ENCODE data around the gene PPIE.

PPIE gene

GRCh38 chr1:39720094-39720999 is 18.3 kb upstream of the PPIE start:
- TF ChIP-seq, protein P1, sequence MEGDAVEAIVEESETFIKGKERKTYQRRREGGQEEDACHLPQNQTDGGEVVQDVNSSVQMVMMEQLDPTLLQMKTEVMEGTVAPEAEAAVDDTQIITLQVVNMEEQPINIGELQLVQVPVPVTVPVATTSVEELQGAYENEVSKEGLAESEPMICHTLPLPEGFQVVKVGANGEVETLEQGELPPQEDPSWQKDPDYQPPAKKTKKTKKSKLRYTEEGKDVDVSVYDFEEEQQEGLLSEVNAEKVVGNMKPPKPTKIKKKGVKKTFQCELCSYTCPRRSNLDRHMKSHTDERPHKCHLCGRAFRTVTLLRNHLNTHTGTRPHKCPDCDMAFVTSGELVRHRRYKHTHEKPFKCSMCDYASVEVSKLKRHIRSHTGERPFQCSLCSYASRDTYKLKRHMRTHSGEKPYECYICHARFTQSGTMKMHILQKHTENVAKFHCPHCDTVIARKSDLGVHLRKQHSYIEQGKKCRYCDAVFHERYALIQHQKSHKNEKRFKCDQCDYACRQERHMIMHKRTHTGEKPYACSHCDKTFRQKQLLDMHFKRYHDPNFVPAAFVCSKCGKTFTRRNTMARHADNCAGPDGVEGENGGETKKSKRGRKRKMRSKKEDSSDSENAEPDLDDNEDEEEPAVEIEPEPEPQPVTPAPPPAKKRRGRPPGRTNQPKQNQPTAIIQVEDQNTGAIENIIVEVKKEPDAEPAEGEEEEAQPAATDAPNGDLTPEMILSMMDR (conservative IDR thresholded peaks at IDR 0.05; ENCODE audit: low read depth, low read length): peak; percentile 53
- DNase-seq (ENCODE audit: low read depth): peak; percentile 82
- no peak overlapping the region for H3K4me3 ChIP-seq (ENCODE audit: low read depth, low read length)

- TF ChIP-seq, protein P1 (conservative IDR thresholded peaks at IDR 0.05; ENCODE audit: low read depth, low read length): no peak
- H3K4me3 ChIP-seq (ENCODE audit: low read depth, low read length): no peak overlapping the region
- DNase-seq (ENCODE audit: low read depth): no peak
Measured at GRCh38 chr1:39721664-39722063, 17.0 kb upstream of the PPIE start.

DNA sequence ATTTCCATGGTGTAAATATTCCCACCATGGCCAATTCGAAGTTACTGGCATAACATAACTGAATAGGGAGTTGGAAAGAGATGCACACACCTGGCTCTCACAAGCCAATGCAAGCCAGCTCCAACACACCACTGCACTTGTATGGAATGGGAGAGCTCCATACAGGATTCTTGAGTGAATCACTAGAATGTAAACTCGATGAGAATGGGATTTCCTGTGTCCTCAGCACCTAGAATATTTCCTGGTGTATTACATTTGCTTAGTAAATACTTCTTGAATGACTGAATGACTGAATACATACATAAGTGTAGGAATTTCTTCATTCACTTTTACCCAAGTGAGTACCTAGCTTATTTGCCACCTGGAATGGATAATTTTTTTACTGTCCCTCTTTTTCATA is 16.2 kb upstream of the PPIE start:
- DNase-seq (ENCODE audit: low read depth): no peak
- H3K4me3 ChIP-seq (ENCODE audit: low read depth, low read length): no peak overlapping the region
- TF ChIP-seq, protein P1 (conservative IDR thresholded peaks at IDR 0.05; ENCODE audit: low read depth, low read length): no peak

- no peak for DNase-seq (ENCODE audit: low read depth)
- no peak overlapping the region for H3K4me3 ChIP-seq (ENCODE audit: low read depth, low read length)
- TF ChIP-seq, protein P1 (conservative IDR thresholded peaks at IDR 0.05; ENCODE audit: low read depth, low read length): no peak
Measured at GRCh38 chr1:39726600-39726999, 12.1 kb upstream of the PPIE start.

GRCh38 chr1:39727221-39727931 is 11.3 kb upstream of the PPIE start:
- TF ChIP-seq, protein P1 (conservative IDR thresholded peaks at IDR 0.05; ENCODE audit: low read depth, low read length): no peak
- no peak for DNase-seq (ENCODE audit: low read depth)
- no peak overlapping the region for H3K4me3 ChIP-seq (ENCODE audit: low read depth, low read length)

- TF ChIP-seq, protein P1 (conservative IDR thresholded peaks at IDR 0.05; ENCODE audit: low read depth, low read length): no peak
- DNase-seq (ENCODE audit: low read depth): no peak
- no peak overlapping the region for H3K4me3 ChIP-seq (ENCODE audit: low read depth, low read length)
Measured at GRCh38 chr1:39727932-39728317, 10.8 kb upstream of the PPIE start.
